ENCODE results near the gene GPR78. TPM values are rescaled to one million over a fixed set of nuclear protein-coding genes. Genes with fewer than 3 reads are reported as not detected.
A peak's percentile ranks its signal among the peaks of the same experiment; 100 is the strongest.
"Not testable (repeated sequence)": the region's sequence is repeated elsewhere in the genome, so short reads cannot be mapped to it uniquely, and the experiment has no call there.

Gene GPR78
- total RNA-seq, 4 donors from 2014 or later, result not detected

DNA sequence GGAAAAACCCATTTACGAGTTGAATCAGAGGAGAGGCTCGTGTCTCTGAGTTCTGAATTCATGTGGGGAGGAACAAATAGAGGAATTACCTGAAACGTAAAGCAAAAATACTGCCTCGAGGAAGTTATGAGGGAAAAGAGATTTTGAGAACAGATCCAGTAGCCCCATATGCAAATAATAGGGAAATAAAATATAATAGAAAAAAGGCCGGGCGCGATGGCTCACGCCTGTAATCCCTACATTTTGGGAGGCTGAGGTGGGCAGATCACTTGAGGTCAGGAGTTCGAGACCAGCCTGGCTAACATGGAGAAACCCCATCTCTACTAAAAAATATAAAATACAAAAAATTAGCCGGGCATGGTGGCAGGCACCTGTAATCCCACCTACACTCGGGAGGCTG is 54.6 kb downstream of the GPR78 start:
- H3K36me3 ChIP-seq, H3K9me3 ChIP-seq, H3K27ac ChIP-seq, H3K4me1 ChIP-seq, H3K4me3 ChIP-seq, H3K27me3 ChIP-seq: not testable (repeated sequence)
- 64% methylated on average over 7 of the region's 11 CpGs for WGBS
- peak in 1 of 2 donors; percentile 21 for DNase-seq (ENCODE audit: low spot score in 2 of 2)

DNA sequence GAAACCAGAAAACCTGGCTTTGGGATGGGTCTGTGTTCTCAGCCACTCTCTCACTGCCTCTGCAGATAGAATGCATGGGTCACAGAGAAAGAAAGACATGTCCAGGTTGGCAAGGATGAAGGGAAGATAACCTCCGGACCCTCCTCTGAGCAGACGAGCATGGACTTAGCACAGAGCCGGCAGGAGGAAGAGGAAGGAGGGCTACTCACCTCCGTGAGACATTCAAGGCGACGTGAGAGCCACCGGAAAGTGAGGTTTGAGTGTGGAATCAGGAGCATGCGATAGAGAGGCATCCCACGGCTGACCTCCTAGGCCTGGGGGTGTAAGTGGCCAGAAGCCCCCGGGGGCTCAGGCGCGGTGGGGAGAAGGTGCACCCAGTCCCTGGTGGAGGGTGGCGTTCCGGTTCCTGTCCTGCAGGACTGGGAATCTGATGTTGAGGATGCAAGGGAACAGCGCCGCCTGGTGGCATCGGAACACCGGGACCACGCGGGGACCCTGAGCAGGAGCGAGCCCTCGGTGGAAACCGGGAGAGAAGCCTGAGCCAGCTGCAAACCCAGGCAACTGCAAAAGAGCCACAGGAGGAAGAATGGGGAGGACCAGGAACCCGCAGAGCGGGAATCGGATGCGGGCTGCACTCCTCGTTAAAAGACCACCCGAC is 55.8 kb downstream of the GPR78 start:
- not testable (repeated sequence) for H3K27ac ChIP-seq; H3K27me3 ChIP-seq; H3K36me3 ChIP-seq; H3K4me1 ChIP-seq; H3K4me3 ChIP-seq; DNase-seq (ENCODE audit: low spot score in 2 of 2); H3K9me3 ChIP-seq
- no CpG with 5 or more reads among the region's 29 CpGs for WGBS

Other genes starting within 250 kb of the GPR78 start
- gene ACOX3, start 139.7 kb upstream of the GPR78 start, total RNA-seq, result 10 to 100 TPM; 33.9 to 73.5 (median 54.3) TPM
- 10 to 100 TPM; 30.8 to 60.0 (median 46.1) TPM for gene TRMT44, start 139.6 kb upstream of the GPR78 start, total RNA-seq
- 1 to 10 TPM in 3 of 4 donors, under 1 TPM in 1; 0.32 to 4.2 (median 2.1) TPM for gene CPZ, start 12.4 kb downstream of the GPR78 start, total RNA-seq

Data from suprapubic skin (tissue), 4 donors.